K562 (cell line): ENCODE results near the gene ARHGEF12. TPM values are rescaled to one million over a fixed set of nuclear protein-coding genes. Genes with fewer than 3 reads are reported as not detected.

Experiments used
- ATAC-seq: fragments of 200-7000 bp; cut with Tn5 transposase; 3 replicates; pipeline ENCODE4 v1.9.1; 2020; ENCODE audit warnings: moderate library complexity
- BruUV-seq: library from RNA; stranded (reverse); fragments of 400-500 nt; replicated peaks from 2 replicates; lab custom pipeline; 2021; lab: Mats Ljungman, UMichigan
- CTCF ChIA-PET: fragments of 300-600 bp; formaldehyde crosslinking; extraction: SDS; loops from one replicate; lab custom pipeline; 2021; ENCODE audit warnings: low intra/inter-chr PET ratio; lab: Yijun Ruan, JAX
- POLR2A ChIA-PET: fragments of 300-600, 350-650 bp; sonication (Branson Sonifier 250); formaldehyde crosslinking; extraction: SDS; loops from one replicate; lab custom pipeline; 2021; ENCODE audit warnings: antibody characterized with exemption, inconsistent platforms; lab: Yijun Ruan, JAX
- DNase-seq, 4 experiments: peaks; one replicate each; pipeline versions ENCODE4 v3.0.0 to v3.0.0-alpha.2; 2011 to 2018; ENCODE audit warnings: low spot score in 3 of 4, mixed read lengths in 3 of 4; ENCODE audit errors: extremely low read depth in 1 of 4
- FAIRE-seq: peaks from 2 replicates; lab custom pipeline; 2011; peaks lifted over from hg19 to GRCh38; lab: Jason Lieb, UNC
- H2AFZ ChIP-seq: 2 replicates; pipeline ENCODE4 v1.6.0; 2011; ENCODE audit warnings: low read depth, low read length, control low read depth, inconsistent platforms
- H3K27ac ChIP-seq: fragments of 200-600 bp; 3 replicates; pipeline ENCODE4 v1.8.0; 2011; ENCODE audit warnings: low read depth, mild to moderate bottlenecking, control low read depth, inconsistent platforms, low read length, moderate library complexity, mixed read lengths; ENCODE audit errors: extremely low read depth
- H3K27me3 ChIP-seq, 2 experiments: fragments of 300-600 bp in 1 of 2; 2 replicates in 1 of 2; 3 replicates in 1 of 2; pipeline versions ENCODE4 v1.6.0 to v1.8.0; 2011; ENCODE audit warnings: inconsistent platforms in 2 of 2, low read length in 2 of 2, mild to moderate bottlenecking in 1 of 2, mixed read lengths in 1 of 2, moderate library complexity in 1 of 2; ENCODE audit not compliant: control insufficient read depth in 2 of 2, insufficient read depth in 2 of 2
- H3K36me3 ChIP-seq: fragments of 300-600 bp; 3 replicates; pipeline ENCODE4 v1.8.0; 2011; ENCODE audit warnings: mild to moderate bottlenecking, low read length, inconsistent platforms; ENCODE audit not compliant: control insufficient read depth, insufficient read depth
- H3K4me1 ChIP-seq, 2 experiments: fragments of 200-600 bp in 1 of 2; replicated peaks in 1 of 2; 2 replicates in 1 of 2; 3 replicates in 1 of 2; pipeline versions ENCODE4 v1.5.1 to v1.8.0; 2011; ENCODE audit warnings: inconsistent platforms in 2 of 2, low read length in 2 of 2, mild to moderate bottlenecking in 1 of 2, mixed read lengths in 1 of 2, moderate library complexity in 1 of 2; ENCODE audit not compliant: control insufficient read depth in 2 of 2, insufficient read depth in 2 of 2
- H3K4me2 ChIP-seq: 2 replicates; pipeline ENCODE4 v1.6.1; 2011; ENCODE audit warnings: low read length, control low read depth, inconsistent platforms, mixed read lengths; ENCODE audit not compliant: insufficient read depth
- H3K4me3 ChIP-seq: fragments of 200-600 bp; sonication (generic), shearing (Covaris generic); 2 replicates; pipeline ENCODE4 v1.5.1; 2016; ENCODE audit warnings: control low read depth, inconsistent platforms
- H3K79me2 ChIP-seq: fragments of 200-600 bp; 3 replicates; pipeline ENCODE4 v1.8.0; 2011; ENCODE audit warnings: low read length, inconsistent platforms; ENCODE audit not compliant: control insufficient read depth, insufficient read depth
- H3K9ac ChIP-seq, 2 experiments: 2 replicates each; pipeline versions ENCODE4 v1.6.0 to v1.6.1; 2011; ENCODE audit warnings: low read depth in 2 of 2, low read length in 2 of 2, control low read depth in 1 of 2, inconsistent platforms in 1 of 2, mild to moderate bottlenecking in 1 of 2, mixed read lengths in 1 of 2; ENCODE audit not compliant: insufficient read depth in 1 of 2
- H3K9me1 ChIP-seq: one replicate; pipeline ENCODE4 v1.6.0; 2011; ENCODE audit warnings: inconsistent platforms, mild to moderate bottlenecking, low read length, moderate library complexity; ENCODE audit not compliant: control insufficient read depth, insufficient read depth
- H3K9me3 ChIP-seq: replicated peaks from 2 replicates; pipeline ENCODE4 v1.5.1; 2011; ENCODE audit warnings: low read depth, low read length, inconsistent platforms; ENCODE audit not compliant: control insufficient read depth, insufficient read depth
- H4K20me1 ChIP-seq: replicated peaks from 2 replicates; pipeline ENCODE4 v1.6.1; 2011; ENCODE audit warnings: low read length, inconsistent platforms, mixed read lengths; ENCODE audit not compliant: control insufficient read depth, insufficient read depth
- ARHGAP35 ChIP-seq: fragments of 450-650 bp; IDR thresholded peaks from 2 replicates; pipeline ENCODE4 v1.6.1; 2018; ENCODE audit not compliant: partially characterized antibody
- ARNT ChIP-seq, 2 experiments: fragments of 450-650 bp; IDR thresholded peaks; 2 replicates each; pipeline ENCODE4 v1.6.1; 2016; ENCODE audit warnings: mild to moderate bottlenecking in 1 of 2
- E2F4 ChIP-seq: sonication (generic); formaldehyde crosslinking; IDR thresholded peaks from 2 replicates; pipeline ENCODE4 v1.8.0; 2022; ENCODE audit warnings: mild to moderate bottlenecking, low read depth, missing genetic modification reagents
- EP400 ChIP-seq: fragments of 450-650 bp; IDR thresholded peaks from 2 replicates; pipeline ENCODE4 v1.6.1; 2017; ENCODE audit warnings: antibody characterized with exemption, mild to moderate bottlenecking, moderate library complexity
- FOS ChIP-seq: IDR thresholded peaks from 3 replicates; pipeline ENCODE4 v1.6.1; 2011; ENCODE audit not compliant: insufficient read length; ENCODE audit errors: extremely low read depth
- GABPA ChIP-seq: fragments of 200-800 bp; sonication (Bioruptor generic); conservative IDR thresholded peaks from 2 replicates; pipeline ENCODE4 v1.6.1; 2016; ENCODE audit warnings: low read depth, missing genetic modification characterization, missing compliant biosample characterization
- NCOA4 ChIP-seq: fragments of 450-650 bp; IDR thresholded peaks from 2 replicates; pipeline ENCODE4 v1.6.1; 2018; ENCODE audit warnings: mild to moderate bottlenecking; ENCODE audit not compliant: partially characterized antibody
- POLR2AphosphoS5 ChIP-seq: IDR thresholded peaks from 2 replicates; pipeline ENCODE4 v1.6.1; 2011; ENCODE audit warnings: mild to moderate bottlenecking, low read depth, low read length, moderate library complexity; ENCODE audit not compliant: control insufficient read depth, insufficient read depth
- RB1 ChIP-seq: fragments of 450-650 bp; IDR thresholded peaks from 2 replicates; pipeline ENCODE4 v1.6.1; 2017; ENCODE audit warnings: low read depth, mild to moderate bottlenecking
- SNIP1 ChIP-seq: fragments of 450-650 bp; IDR thresholded peaks from 2 replicates; pipeline ENCODE4 v1.7.1; 2017; ENCODE audit warnings: low read depth, mild to moderate bottlenecking
- SUPT5H ChIP-seq: fragments of 450-650 bp; IDR thresholded peaks from 2 replicates; pipeline ENCODE4 v1.6.1; 2016
- THRAP3 ChIP-seq: fragments of 450-650 bp; IDR thresholded peaks from 2 replicates; pipeline ENCODE4 v1.6.1; 2016; ENCODE audit warnings: mild to moderate bottlenecking, inconsistent platforms, borderline replicate concordance
- TRIM24 ChIP-seq, 2 experiments: fragments of 450-650 bp; IDR thresholded peaks; 2 replicates each; pipeline ENCODE4 v1.6.1; 2016
- ZBTB8A ChIP-seq: fragments of 450-650 bp; IDR thresholded peaks from 2 replicates; pipeline ENCODE4 v1.6.1; 2018; ENCODE audit warnings: mild to moderate bottlenecking, moderate library complexity; ENCODE audit not compliant: partially characterized antibody
- WGBS: fragments of 100-300 bp; shearing (Covaris generic); methylation state at CpG from one replicate; pipeline ENCODE4 v1.1.6; 2016; ENCODE audit warnings: low coverage, mixed read lengths; ENCODE audit not compliant: insufficient coverage; ENCODE audit errors: missing lambda C conversion rate; 5-methylcytosine and 5-hydroxymethylcytosine counted together
- in situ Hi-C: fragments of 300-500 bp; cut with MboI; formaldehyde crosslinking; loops from 4 replicates; pipeline ENCODE4 v1.15.0; 2018; ENCODE audit warnings: inconsistent platforms, mixed read lengths
- intact Hi-C: fragments of 100-400 bp; cut with micrococcal nuclease; formaldehyde crosslinking; loops from 2 replicates; pipeline ENCODE4 v1.14.2; 2022
- polyA plus RNA-seq, 8 experiments: library from polyadenylated mRNA; depleted of rRNA in 4 of 8; stranded (reverse) in 5 of 8; unstranded in 3 of 8; fragments of >200 nt; fragmentation: Nextera tagmentation in 2 of 8; fragmentation: Illumina TruSeq in 1 of 8; extraction: Ambion mirVana in 2 of 8; extraction: Trizol in 1 of 8; gene quantifications; 2 replicates each; pipeline versions ENCODE4 v1.2.1 to v1.2.3, GENCODE V29; 2011 to 2014; ENCODE audit warnings: inconsistent platforms in 1 of 8, missing spikeins in 1 of 8
- total RNA-seq, 7 experiments: library from RNA; depleted of rRNA in 6 of 7; stranded (reverse); fragments of >200 nt in 6 of 7; fragmentation: Illumina TruSeq in 2 of 7; extraction: Trizol in 2 of 7; gene quantifications; 2 replicates each; pipeline versions ENCODE4 v1.2.1 to v1.2.3, GENCODE V29; 2011 to 2021; ENCODE audit warnings: low replicate concordance in 1 of 7
- TF ChIP-seq, protein P1 (sequence below): fragments of 250-450 bp; sonication (Bioruptor Pico); IDR thresholded peaks from 2 replicates; pipeline ENCODE4 v1.8.0; 2022; ENCODE audit warnings: inconsistent platforms
- TF ChIP-seq, protein P2 (sequence below): fragments of 450-650 bp; IDR thresholded peaks from 2 replicates; pipeline ENCODE4 v1.6.1; 2016; ENCODE audit warnings: mild to moderate bottlenecking
- TF ChIP-seq, protein P3 (sequence below): sonication (generic); formaldehyde crosslinking; IDR thresholded peaks from 2 replicates; pipeline ENCODE4 v1.8.0; 2022; ENCODE audit warnings: missing genetic modification reagents, mild to moderate bottlenecking, borderline replicate concordance

Gene ARHGEF12
- total and polyA plus RNA-seq, 9 of the 15 experiments (the other 6 are each of a cell fraction or from before 2014, with no cell fraction given) = 3.5 to 51.7 (median 29.5) TPM

DNA sequence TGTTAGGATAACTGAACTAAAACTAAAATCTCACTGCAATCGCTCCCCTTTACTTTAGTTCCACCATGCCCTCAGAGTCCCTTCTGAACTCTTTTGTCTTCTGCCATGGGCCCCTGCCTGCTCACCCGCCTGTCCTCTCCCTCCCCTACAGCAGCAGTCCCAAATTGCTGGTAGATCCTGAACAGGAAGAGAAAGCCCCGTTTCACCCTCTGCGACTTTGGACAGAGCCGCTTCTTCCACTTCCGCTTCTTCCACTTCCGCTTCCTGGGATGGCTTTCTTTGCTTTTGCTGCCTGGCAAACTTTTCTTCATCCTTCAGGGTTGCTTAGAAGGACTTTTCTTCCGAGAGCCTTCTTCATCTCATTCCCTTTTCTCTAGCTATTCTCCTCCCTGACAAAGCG lies 46.8 kb upstream of the ARHGEF12 start (continued):
- 0 out of 2 replicates have a peak, but pooled peaks have one; percentile 12 for TF ChIP-seq GABPA

DNA sequence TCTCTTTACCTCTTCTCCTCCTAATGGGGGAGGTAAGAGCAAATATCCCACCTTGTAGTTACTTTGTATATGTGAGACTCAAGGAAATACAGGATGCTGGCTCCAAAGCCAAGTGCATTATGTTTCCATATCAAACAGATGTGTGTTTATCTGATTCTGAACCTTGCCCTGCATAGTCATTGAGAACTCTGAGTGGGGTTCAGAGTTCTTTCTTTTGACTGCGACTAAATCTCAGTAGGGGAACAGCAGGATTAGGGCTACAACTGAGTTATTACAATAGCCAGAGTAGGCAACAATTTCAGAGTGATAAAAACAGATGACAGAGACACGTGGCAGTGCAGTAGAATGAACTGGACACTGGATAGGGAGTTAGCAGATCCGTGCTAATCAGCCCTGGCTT lies 45.3 kb upstream of the ARHGEF12 start:
- Histone ChIP-seq H3K4me2 (no peak overlapping the region), H3K27ac (no peak overlapping the region), H3K27me3 (peaks cover 15 to 20% of the 10 kb centered on the region in 2 experiments), H3K36me3 (no peaks in the 10 kb centered on the region), H3K9me3 (no peaks in the 10 kb centered on the region), H3K4me3 (no peak overlapping the region), H3K79me2 (no peaks in the 10 kb centered on the region), H3K9me1 (no peaks in the 10 kb centered on the region), H3K4me1 (no peaks in the 10 kb centered on the region), H4K20me1 (no peaks in the 10 kb centered on the region), H2AFZ (no peak overlapping the region), H3K9ac (no peak overlapping the region)
- intact Hi-C loops (no loop called here), in situ Hi-C loops (no loop called here)
- FAIRE-seq (no peak), DNase-seq (no peak), ATAC-seq (no peak)
- BruUV-seq = no TSS peak
- 10% methylated on average over 3 of the region's 3 CpGs for WGBS
- POLR2A ChIA-PET = interaction anchor here (0.6 kb wide), 1 partner anchor 600 kb away, joined by 3 read pairs; no protein-coding TSS in a partner anchor
- CTCF ChIA-PET = interaction anchor here (0.6 kb wide), 1 partner anchor 12 kb away, joined by 3 read pairs; no protein-coding TSS in a partner anchor
- TF ChIP-seq E2F4 (CRISPR knock-in tag) (no peak), ARHGAP35 (no peak), TRIM24 (IDR thresholded peaks at IDR 0.05) (no peak), NCOA4 (no peak), SUPT5H (no peak), ZBTB8A (no peak), FOS (no peak), ARNT (IDR thresholded peaks at IDR 0.05) (no peak), EP400 (no peak), SNIP1 (no peak), RB1 (no peak), THRAP3 (no peak), POLR2AphosphoS5 (no peak)
- TF ChIP-seq, protein P1, sequence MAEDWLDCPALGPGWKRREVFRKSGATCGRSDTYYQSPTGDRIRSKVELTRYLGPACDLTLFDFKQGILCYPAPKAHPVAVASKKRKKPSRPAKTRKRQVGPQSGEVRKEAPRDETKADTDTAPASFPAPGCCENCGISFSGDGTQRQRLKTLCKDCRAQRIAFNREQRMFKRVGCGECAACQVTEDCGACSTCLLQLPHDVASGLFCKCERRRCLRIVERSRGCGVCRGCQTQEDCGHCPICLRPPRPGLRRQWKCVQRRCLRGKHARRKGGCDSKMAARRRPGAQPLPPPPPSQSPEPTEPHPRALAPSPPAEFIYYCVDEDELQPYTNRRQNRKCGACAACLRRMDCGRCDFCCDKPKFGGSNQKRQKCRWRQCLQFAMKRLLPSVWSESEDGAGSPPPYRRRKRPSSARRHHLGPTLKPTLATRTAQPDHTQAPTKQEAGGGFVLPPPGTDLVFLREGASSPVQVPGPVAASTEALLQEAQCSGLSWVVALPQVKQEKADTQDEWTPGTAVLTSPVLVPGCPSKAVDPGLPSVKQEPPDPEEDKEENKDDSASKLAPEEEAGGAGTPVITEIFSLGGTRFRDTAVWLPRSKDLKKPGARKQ (CRISPR knock-in tag) = no peak
- TF ChIP-seq, protein P2, sequence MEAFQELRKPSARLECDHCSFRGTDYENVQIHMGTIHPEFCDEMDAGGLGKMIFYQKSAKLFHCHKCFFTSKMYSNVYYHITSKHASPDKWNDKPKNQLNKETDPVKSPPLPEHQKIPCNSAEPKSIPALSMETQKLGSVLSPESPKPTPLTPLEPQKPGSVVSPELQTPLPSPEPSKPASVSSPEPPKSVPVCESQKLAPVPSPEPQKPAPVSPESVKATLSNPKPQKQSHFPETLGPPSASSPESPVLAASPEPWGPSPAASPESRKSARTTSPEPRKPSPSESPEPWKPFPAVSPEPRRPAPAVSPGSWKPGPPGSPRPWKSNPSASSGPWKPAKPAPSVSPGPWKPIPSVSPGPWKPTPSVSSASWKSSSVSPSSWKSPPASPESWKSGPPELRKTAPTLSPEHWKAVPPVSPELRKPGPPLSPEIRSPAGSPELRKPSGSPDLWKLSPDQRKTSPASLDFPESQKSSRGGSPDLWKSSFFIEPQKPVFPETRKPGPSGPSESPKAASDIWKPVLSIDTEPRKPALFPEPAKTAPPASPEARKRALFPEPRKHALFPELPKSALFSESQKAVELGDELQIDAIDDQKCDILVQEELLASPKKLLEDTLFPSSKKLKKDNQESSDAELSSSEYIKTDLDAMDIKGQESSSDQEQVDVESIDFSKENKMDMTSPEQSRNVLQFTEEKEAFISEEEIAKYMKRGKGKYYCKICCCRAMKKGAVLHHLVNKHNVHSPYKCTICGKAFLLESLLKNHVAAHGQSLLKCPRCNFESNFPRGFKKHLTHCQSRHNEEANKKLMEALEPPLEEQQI = no peak
- TF ChIP-seq, protein P3, sequence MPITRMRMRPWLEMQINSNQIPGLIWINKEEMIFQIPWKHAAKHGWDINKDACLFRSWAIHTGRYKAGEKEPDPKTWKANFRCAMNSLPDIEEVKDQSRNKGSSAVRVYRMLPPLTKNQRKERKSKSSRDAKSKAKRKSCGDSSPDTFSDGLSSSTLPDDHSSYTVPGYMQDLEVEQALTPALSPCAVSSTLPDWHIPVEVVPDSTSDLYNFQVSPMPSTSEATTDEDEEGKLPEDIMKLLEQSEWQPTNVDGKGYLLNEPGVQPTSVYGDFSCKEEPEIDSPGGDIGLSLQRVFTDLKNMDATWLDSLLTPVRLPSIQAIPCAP = no peak
